Activated CD4-positive, alpha-beta T cell treated with anti-CD3 and anti-CD28 coated beads, Interleukin-2, amount 10 ng/mL, durations not matched to agents 7 days and 5 days (primary cell): ENCODE data around the gene GDAP2. TPM values are rescaled to one million over a fixed set of nuclear protein-coding genes. Genes with fewer than 3 reads are reported as not detected.
"Not testable (repeated sequence)": the region's sequence is repeated elsewhere in the genome, so short reads cannot be mapped to it uniquely, and the experiment has no call there.

Experiments used
- CTCF ChIA-PET: fragments of 350-600 bp; sonication (Branson Sonifier 250); formaldehyde crosslinking; loops from one replicate; lab custom pipeline; 2021; ENCODE audit warnings: antibody characterized with exemption; lab: Charles Lee
- POLR2A ChIA-PET: fragments of 350-600 bp; sonication (Branson Sonifier 250); formaldehyde crosslinking; loops from one replicate; lab custom pipeline; 2021; ENCODE audit warnings: antibody characterized with exemption; lab: Charles Lee
- DNase-seq: peaks from one replicate; pipeline ENCODE4 v3.0.0-alpha.2; 2020
- H3K27ac Mint-ChIP-seq: one replicate; pipeline ENCODE4 v1.8.0; 2021; ENCODE audit warnings: mild to moderate bottlenecking, moderate library complexity, mixed read lengths
- H3K27me3 Mint-ChIP-seq: one replicate; pipeline ENCODE4 v1.8.0; 2021; ENCODE audit warnings: mixed read lengths
- H3K36me3 Mint-ChIP-seq: one replicate; pipeline ENCODE4 v1.8.0; 2021; ENCODE audit warnings: low read depth, mixed read lengths
- H3K4me1 Mint-ChIP-seq: one replicate; pipeline ENCODE4 v1.8.0; 2021; ENCODE audit warnings: mixed read lengths
- H3K4me3 Mint-ChIP-seq: one replicate; pipeline ENCODE4 v1.8.0; 2021; ENCODE audit warnings: mild to moderate bottlenecking, moderate library complexity, mixed read lengths
- H3K9me3 Mint-ChIP-seq: one replicate; pipeline ENCODE4 v1.8.0; 2021; ENCODE audit warnings: mixed read lengths
- total RNA-seq, 2 experiments: library from RNA; stranded (reverse); gene quantifications; one replicate each; pipeline ENCODE4 v1.2.3, GENCODE V29; 2021

GDAP2 gene
- total RNA-seq, 2 experiments from 2014 or later, result 22.7 to 27.5 TPM

GRCh38 chr1:117930484-117930883 lies 1.1 kb upstream of the GDAP2 start:
- Mint-ChIP-seq H3K27me3 (no peaks in the 10 kb centered on the region), H3K4me1 (peaks cover 53% of the 10 kb centered on the region), H3K36me3 (peaks cover 23% of the 10 kb centered on the region), H3K9me3 (no peaks in the 10 kb centered on the region), H3K4me3 (peak overlapping the region; percentile 93), H3K27ac (peak overlapping the region; percentile 95)
- ChIA-PET POLR2A (no interaction called here), CTCF (interaction anchor here (1.0 to 1.7 kb wide), 3 partner anchors 9 to 34 kb away, joined by 3 to 4 read pairs (median 3); no protein-coding TSS in a partner anchor)
- no peak for DNase-seq

- Mint-ChIP-seq H3K27me3 (no peaks in the 10 kb centered on the region), H3K9me3 (no peaks in the 10 kb centered on the region), H3K36me3 (peaks cover 23% of the 10 kb centered on the region), H3K4me1 (peaks cover 53% of the 10 kb centered on the region), H3K27ac (peak overlapping the region; percentile 95), H3K4me3 (peak overlapping the region; percentile 93)
- POLR2A ChIA-PET, result no interaction called here
- DNase-seq, result no peak
- CTCF ChIA-PET, result interaction anchor here (1.6 to 1.7 kb wide), 2 partner anchors 9 to 34 kb away, joined by 3 to 4 read pairs; no protein-coding TSS in a partner anchor
These were observed 689 bp upstream of the GDAP2 start for GRCh38 chr1:117930173-117930447.

GRCh38 chr1:117928881-117929342 lies 509 bp downstream of the GDAP2 start:
- H3K36me3 Mint-ChIP-seq, result peaks cover 20% of the 10 kb centered on the region
- no peaks in the 10 kb centered on the region for H3K27me3 Mint-ChIP-seq
- H3K27ac Mint-ChIP-seq, result peak overlapping the region; percentile 95
- CTCF ChIA-PET, result interaction anchor here (0.7 to 1.7 kb wide), 5 partner anchors 8 to 37 kb away, joined by 3 to 4 read pairs (median 3); no protein-coding TSS in a partner anchor
- H3K4me1 Mint-ChIP-seq, result peaks cover 54% of the 10 kb centered on the region
- POLR2A ChIA-PET, result no interaction called here
- DNase-seq, result peak; percentile 61
- no peaks in the 10 kb centered on the region for H3K9me3 Mint-ChIP-seq
- peak overlapping the region; percentile 93 for H3K4me3 Mint-ChIP-seq

GRCh38 chr1:117925981-117926380 lies 3.4 kb downstream of the GDAP2 start:
- peaks cover 12% of the 10 kb centered on the region for H3K36me3 Mint-ChIP-seq
- no peak for DNase-seq
- no peaks in the 10 kb centered on the region for H3K9me3 Mint-ChIP-seq
- H3K27ac Mint-ChIP-seq, result no peak overlapping the region
- H3K4me1 Mint-ChIP-seq, result peaks cover 37% of the 10 kb centered on the region
- CTCF ChIA-PET, result interaction anchor here (0.6 kb wide), 1 partner anchor 1677 kb away, joined by 3 read pairs; no protein-coding TSS in a partner anchor
- POLR2A ChIA-PET, result no interaction called here
- H3K27me3 Mint-ChIP-seq, result no peaks in the 10 kb centered on the region
- no peak overlapping the region for H3K4me3 Mint-ChIP-seq

GRCh38 chr1:117922717-117923116 lies 6.7 kb downstream of the GDAP2 start:
- H3K27me3 Mint-ChIP-seq, H3K27ac Mint-ChIP-seq, H3K9me3 Mint-ChIP-seq, H3K4me3 Mint-ChIP-seq, H3K36me3 Mint-ChIP-seq, DNase-seq, POLR2A ChIA-PET: not testable (repeated sequence)
- CTCF ChIA-PET, result interaction anchor here (0.6 kb wide), 1 partner anchor 294 kb away, joined by 3 read pairs; no protein-coding TSS in a partner anchor
- H3K4me1 Mint-ChIP-seq, result peaks cover 18% of the 10 kb centered on the region

- Mint-ChIP-seq H3K4me3 (no peak overlapping the region), H3K36me3 (peaks cover 14% of the 10 kb centered on the region), H3K4me1 (peaks cover 14% of the 10 kb centered on the region), H3K27ac (no peak overlapping the region), H3K9me3 (no peaks in the 10 kb centered on the region), H3K27me3 (no peaks in the 10 kb centered on the region)
- CTCF ChIA-PET, result interaction anchor here (1.3 kb wide), 1 partner anchor 8 kb away, joined by 4 read pairs; the partner anchor contains the start of genes GDAP2 and WDR3
- DNase-seq, result no peak
- POLR2A ChIA-PET, result no interaction called here
These were observed 7.4 kb downstream of the GDAP2 start for GRCh38 chr1:117921991-117922390.

GRCh38 chr1:117919376-117919775 lies 10.0 kb downstream of the GDAP2 start:
- no peak for DNase-seq
- Mint-ChIP-seq H3K4me3 (no peak overlapping the region), H3K4me1 (peaks cover 3% of the 10 kb centered on the region), H3K9me3 (no peaks in the 10 kb centered on the region), H3K27ac (no peak overlapping the region), H3K36me3 (peaks cover 33% of the 10 kb centered on the region), H3K27me3 (no peaks in the 10 kb centered on the region)
- ChIA-PET CTCF (interaction anchor here (1.1 kb wide), 1 partner anchor 12 kb away, joined by 4 read pairs; no protein-coding TSS in a partner anchor), POLR2A (no interaction called here)

- no peak for DNase-seq
- H3K27ac Mint-ChIP-seq, result no peak overlapping the region
- peaks cover 3% of the 10 kb centered on the region for H3K4me1 Mint-ChIP-seq
- no peak overlapping the region for H3K4me3 Mint-ChIP-seq
- no peaks in the 10 kb centered on the region for H3K27me3 Mint-ChIP-seq
- no peaks in the 10 kb centered on the region for H3K9me3 Mint-ChIP-seq
- H3K36me3 Mint-ChIP-seq, result peaks cover 38% of the 10 kb centered on the region
- POLR2A ChIA-PET, result no interaction called here
- CTCF ChIA-PET, result interaction anchor here (0.7 kb wide), 1 partner anchor 454 kb away, joined by 3 read pairs; no protein-coding TSS in a partner anchor
These were observed 18.4 kb downstream of the GDAP2 start for GRCh38 chr1:117911051-117911450.

GRCh38 chr1:117905019-117905418 lies 24.4 kb downstream of the GDAP2 start:
- ChIA-PET CTCF (no interaction called here), POLR2A (no interaction called here)
- Mint-ChIP-seq H3K27ac (no peak overlapping the region), H3K4me1 (peaks cover 4% of the 10 kb centered on the region), H3K36me3 (peaks cover 39% of the 10 kb centered on the region), H3K27me3 (no peaks in the 10 kb centered on the region), H3K9me3 (no peaks in the 10 kb centered on the region), H3K4me3 (no peak overlapping the region)
- DNase-seq, result no peak

- Mint-ChIP-seq H3K27me3 (no peaks in the 10 kb centered on the region), H3K4me1 (peaks cover 4% of the 10 kb centered on the region), H3K27ac (no peak overlapping the region), H3K36me3 (peaks cover 39% of the 10 kb centered on the region), H3K4me3 (no peak overlapping the region), H3K9me3 (no peaks in the 10 kb centered on the region)
- POLR2A ChIA-PET, result no interaction called here
- CTCF ChIA-PET, result no interaction called here
- DNase-seq, result no peak
These were observed 24.9 kb downstream of the GDAP2 start for GRCh38 chr1:117904485-117904884.

GRCh38 chr1:117902944-117903343 lies 26.5 kb downstream of the GDAP2 start:
- Mint-ChIP-seq H3K9me3 (no peaks in the 10 kb centered on the region), H3K27ac (no peak overlapping the region), H3K36me3 (peaks cover 44% of the 10 kb centered on the region), H3K4me3 (no peak overlapping the region), H3K4me1 (peaks cover 4% of the 10 kb centered on the region), H3K27me3 (no peaks in the 10 kb centered on the region)
- DNase-seq, result no peak
- ChIA-PET CTCF (no interaction called here), POLR2A (no interaction called here)

GRCh38 chr1:117899801-117900200 lies 29.6 kb downstream of the GDAP2 start:
- CTCF ChIA-PET, result interaction anchor here (1.3 kb wide), 1 partner anchor 386 kb away, joined by 3 read pairs; no protein-coding TSS in a partner anchor

GRCh38 chr1:117897551-117897950 lies 31.9 kb downstream of the GDAP2 start:
- H3K4me3 Mint-ChIP-seq, result no peak overlapping the region
- no peaks in the 10 kb centered on the region for H3K27me3 Mint-ChIP-seq
- ChIA-PET CTCF (no interaction called here), POLR2A (no interaction called here)
- no peak overlapping the region for H3K27ac Mint-ChIP-seq
- peaks cover 23% of the 10 kb centered on the region for H3K36me3 Mint-ChIP-seq
- H3K4me1 Mint-ChIP-seq, result peaks cover 1% of the 10 kb centered on the region
- DNase-seq, result no peak
- no peaks in the 10 kb centered on the region for H3K9me3 Mint-ChIP-seq

More at GRCh38 chr1:117899801-117900200, 29.6 kb downstream of the GDAP2 start:
- POLR2A ChIA-PET, result no interaction called here
- Mint-ChIP-seq H3K27ac (no peak overlapping the region), H3K4me1 (peaks cover 1% of the 10 kb centered on the region), H3K36me3 (peaks cover 32% of the 10 kb centered on the region), H3K4me3 (no peak overlapping the region), H3K27me3 (no peaks in the 10 kb centered on the region), H3K9me3 (no peaks in the 10 kb centered on the region)
- no peak for DNase-seq
